K562 treated with DMSO at 1 percent for 4 hours (cell line): ENCODE results near the gene OPRM1. TPM values are rescaled to one million over a fixed set of nuclear protein-coding genes. Genes with fewer than 3 reads are reported as not detected.

Experiments
- total RNA-seq: library from RNA; unstranded; fragments of 300-600 nt; gene quantifications from 2 replicates; pipeline ENCODE4 v1.2.3, GENCODE V29; 2022; ENCODE audit not compliant: insufficient read depth

The OPRM1 gene
- total RNA-seq, result not detected in 2 replicates

GRCh38 chr6:154039231-154039842 is at the start of gene OPRM1:
TSS of gene OPRM1 (plus strand) at chr6:154039240. CDS start at chr6:154039545, 305 bp downstream.

